ENCODE results near the gene BRSK2.

DNA sequence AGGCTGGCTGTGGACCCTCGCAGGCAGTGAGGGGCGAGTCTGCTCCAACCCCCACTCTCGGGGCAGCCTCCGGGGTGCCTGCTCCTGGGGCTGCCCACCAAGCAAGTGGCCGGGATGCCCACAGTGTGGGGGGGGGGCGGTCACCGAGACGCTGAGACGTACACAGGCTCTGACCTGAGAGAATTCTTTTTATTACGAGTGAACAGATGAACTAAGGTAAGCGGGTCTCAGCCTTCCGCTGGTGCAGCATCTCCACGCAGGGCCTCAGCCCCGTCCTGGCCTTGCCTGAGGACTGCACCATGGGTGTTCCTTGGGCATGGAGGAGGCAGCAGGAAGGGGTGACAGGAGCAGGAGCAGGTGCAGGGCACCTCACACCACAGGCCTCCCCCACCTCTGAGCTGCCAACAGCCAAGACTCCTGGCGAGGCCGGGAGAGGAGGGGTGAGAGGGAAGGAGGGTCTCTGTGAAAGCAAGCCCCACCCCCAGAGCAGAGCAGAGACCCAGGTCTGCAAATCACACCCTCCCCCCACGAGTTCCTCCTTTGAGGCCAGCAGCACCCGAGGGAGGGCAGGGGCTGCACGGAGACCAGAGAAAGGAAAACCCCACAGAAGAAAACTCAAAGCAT lies 79.7 kb downstream of the BRSK2 start:
- TF ChIP-seq REPIN1 (tag by site-specific recombination; IDR thresholded peaks at IDR 0.05; ENCODE audit: low read depth), result no peak
- TF ChIP-seq, protein P1, sequence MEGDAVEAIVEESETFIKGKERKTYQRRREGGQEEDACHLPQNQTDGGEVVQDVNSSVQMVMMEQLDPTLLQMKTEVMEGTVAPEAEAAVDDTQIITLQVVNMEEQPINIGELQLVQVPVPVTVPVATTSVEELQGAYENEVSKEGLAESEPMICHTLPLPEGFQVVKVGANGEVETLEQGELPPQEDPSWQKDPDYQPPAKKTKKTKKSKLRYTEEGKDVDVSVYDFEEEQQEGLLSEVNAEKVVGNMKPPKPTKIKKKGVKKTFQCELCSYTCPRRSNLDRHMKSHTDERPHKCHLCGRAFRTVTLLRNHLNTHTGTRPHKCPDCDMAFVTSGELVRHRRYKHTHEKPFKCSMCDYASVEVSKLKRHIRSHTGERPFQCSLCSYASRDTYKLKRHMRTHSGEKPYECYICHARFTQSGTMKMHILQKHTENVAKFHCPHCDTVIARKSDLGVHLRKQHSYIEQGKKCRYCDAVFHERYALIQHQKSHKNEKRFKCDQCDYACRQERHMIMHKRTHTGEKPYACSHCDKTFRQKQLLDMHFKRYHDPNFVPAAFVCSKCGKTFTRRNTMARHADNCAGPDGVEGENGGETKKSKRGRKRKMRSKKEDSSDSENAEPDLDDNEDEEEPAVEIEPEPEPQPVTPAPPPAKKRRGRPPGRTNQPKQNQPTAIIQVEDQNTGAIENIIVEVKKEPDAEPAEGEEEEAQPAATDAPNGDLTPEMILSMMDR (tag by site-specific recombination; IDR thresholded peaks at IDR 0.05), result no peak
- no peak for TF ChIP-seq ZFP3 (tag by site-specific recombination; IDR thresholded peaks at IDR 0.05; ENCODE audit: low read depth)
- TF ChIP-seq, protein P2, sequence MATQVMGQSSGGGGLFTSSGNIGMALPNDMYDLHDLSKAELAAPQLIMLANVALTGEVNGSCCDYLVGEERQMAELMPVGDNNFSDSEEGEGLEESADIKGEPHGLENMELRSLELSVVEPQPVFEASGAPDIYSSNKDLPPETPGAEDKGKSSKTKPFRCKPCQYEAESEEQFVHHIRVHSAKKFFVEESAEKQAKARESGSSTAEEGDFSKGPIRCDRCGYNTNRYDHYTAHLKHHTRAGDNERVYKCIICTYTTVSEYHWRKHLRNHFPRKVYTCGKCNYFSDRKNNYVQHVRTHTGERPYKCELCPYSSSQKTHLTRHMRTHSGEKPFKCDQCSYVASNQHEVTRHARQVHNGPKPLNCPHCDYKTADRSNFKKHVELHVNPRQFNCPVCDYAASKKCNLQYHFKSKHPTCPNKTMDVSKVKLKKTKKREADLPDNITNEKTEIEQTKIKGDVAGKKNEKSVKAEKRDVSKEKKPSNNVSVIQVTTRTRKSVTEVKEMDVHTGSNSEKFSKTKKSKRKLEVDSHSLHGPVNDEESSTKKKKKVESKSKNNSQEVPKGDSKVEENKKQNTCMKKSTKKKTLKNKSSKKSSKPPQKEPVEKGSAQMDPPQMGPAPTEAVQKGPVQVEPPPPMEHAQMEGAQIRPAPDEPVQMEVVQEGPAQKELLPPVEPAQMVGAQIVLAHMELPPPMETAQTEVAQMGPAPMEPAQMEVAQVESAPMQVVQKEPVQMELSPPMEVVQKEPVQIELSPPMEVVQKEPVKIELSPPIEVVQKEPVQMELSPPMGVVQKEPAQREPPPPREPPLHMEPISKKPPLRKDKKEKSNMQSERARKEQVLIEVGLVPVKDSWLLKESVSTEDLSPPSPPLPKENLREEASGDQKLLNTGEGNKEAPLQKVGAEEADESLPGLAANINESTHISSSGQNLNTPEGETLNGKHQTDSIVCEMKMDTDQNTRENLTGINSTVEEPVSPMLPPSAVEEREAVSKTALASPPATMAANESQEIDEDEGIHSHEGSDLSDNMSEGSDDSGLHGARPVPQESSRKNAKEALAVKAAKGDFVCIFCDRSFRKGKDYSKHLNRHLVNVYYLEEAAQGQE (tag by site-specific recombination; IDR thresholded peaks at IDR 0.05), result no peak
- TF ChIP-seq, protein P3, sequence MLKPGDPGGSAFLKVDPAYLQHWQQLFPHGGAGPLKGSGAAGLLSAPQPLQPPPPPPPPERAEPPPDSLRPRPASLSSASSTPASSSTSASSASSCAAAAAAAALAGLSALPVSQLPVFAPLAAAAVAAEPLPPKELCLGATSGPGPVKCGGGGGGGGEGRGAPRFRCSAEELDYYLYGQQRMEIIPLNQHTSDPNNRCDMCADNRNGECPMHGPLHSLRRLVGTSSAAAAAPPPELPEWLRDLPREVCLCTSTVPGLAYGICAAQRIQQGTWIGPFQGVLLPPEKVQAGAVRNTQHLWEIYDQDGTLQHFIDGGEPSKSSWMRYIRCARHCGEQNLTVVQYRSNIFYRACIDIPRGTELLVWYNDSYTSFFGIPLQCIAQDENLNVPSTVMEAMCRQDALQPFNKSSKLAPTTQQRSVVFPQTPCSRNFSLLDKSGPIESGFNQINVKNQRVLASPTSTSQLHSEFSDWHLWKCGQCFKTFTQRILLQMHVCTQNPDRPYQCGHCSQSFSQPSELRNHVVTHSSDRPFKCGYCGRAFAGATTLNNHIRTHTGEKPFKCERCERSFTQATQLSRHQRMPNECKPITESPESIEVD (tag by site-specific recombination; IDR thresholded peaks at IDR 0.05), result no peak
- TF ChIP-seq, protein P4, sequence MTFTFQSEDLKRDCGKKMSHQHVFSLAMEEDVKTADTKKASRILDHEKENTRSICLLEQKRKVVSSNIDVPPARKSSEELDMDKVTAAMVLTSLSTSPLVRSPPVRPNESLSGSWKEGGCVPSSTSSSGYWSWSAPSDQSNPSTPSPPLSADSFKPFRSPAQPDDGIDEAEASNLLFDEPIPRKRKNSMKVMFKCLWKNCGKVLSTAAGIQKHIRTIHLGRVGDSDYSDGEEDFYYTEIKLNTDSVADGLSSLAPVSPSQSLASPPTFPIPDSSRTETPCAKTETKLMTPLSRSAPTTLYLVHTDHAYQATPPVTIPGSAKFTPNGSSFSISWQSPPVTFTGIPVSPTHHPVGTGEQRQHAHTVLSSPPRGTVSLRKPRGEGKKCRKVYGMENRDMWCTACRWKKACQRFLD (tag by site-specific recombination; IDR thresholded peaks at IDR 0.05), result no peak
- TF ChIP-seq ZNF223 (tag by site-specific recombination; IDR thresholded peaks at IDR 0.05), result no peak
- TF ChIP-seq ZNF302 (tag by site-specific recombination; IDR thresholded peaks at IDR 0.05; ENCODE audit: low read depth), result no peak
- TF ChIP-seq, protein P5, sequence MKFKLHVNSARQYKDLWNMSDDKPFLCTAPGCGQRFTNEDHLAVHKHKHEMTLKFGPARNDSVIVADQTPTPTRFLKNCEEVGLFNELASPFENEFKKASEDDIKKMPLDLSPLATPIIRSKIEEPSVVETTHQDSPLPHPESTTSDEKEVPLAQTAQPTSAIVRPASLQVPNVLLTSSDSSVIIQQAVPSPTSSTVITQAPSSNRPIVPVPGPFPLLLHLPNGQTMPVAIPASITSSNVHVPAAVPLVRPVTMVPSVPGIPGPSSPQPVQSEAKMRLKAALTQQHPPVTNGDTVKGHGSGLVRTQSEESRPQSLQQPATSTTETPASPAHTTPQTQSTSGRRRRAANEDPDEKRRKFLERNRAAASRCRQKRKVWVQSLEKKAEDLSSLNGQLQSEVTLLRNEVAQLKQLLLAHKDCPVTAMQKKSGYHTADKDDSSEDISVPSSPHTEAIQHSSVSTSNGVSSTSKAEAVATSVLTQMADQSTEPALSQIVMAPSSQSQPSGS (tag by site-specific recombination; IDR thresholded peaks at IDR 0.05; ENCODE audit: low read depth), result no peak
- TF ChIP-seq, protein P6, sequence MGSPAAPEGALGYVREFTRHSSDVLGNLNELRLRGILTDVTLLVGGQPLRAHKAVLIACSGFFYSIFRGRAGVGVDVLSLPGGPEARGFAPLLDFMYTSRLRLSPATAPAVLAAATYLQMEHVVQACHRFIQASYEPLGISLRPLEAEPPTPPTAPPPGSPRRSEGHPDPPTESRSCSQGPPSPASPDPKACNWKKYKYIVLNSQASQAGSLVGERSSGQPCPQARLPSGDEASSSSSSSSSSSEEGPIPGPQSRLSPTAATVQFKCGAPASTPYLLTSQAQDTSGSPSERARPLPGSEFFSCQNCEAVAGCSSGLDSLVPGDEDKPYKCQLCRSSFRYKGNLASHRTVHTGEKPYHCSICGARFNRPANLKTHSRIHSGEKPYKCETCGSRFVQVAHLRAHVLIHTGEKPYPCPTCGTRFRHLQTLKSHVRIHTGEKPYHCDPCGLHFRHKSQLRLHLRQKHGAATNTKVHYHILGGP (tag by site-specific recombination; IDR thresholded peaks at IDR 0.05), result no peak
- TF ChIP-seq, protein P7, sequence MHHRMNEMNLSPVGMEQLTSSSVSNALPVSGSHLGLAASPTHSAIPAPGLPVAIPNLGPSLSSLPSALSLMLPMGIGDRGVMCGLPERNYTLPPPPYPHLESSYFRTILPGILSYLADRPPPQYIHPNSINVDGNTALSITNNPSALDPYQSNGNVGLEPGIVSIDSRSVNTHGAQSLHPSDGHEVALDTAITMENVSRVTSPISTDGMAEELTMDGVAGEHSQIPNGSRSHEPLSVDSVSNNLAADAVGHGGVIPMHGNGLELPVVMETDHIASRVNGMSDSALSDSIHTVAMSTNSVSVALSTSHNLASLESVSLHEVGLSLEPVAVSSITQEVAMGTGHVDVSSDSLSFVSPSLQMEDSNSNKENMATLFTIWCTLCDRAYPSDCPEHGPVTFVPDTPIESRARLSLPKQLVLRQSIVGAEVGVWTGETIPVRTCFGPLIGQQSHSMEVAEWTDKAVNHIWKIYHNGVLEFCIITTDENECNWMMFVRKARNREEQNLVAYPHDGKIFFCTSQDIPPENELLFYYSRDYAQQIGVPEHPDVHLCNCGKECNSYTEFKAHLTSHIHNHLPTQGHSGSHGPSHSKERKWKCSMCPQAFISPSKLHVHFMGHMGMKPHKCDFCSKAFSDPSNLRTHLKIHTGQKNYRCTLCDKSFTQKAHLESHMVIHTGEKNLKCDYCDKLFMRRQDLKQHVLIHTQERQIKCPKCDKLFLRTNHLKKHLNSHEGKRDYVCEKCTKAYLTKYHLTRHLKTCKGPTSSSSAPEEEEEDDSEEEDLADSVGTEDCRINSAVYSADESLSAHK (tag by site-specific recombination; IDR thresholded peaks at IDR 0.05), result no peak
- no peak for TF ChIP-seq ZNF830 (tag by site-specific recombination; IDR thresholded peaks at IDR 0.05; ENCODE audit: low read depth)

Data from HEK293 (cell line).